CD4-positive, alpha-beta T cell treated with Interleukin-17A for 1 hour (primary cell): Measurements from ENCODE around the gene KIFBP.

Experiments used
- DNase-seq: peaks from one replicate; pipeline ENCODE4 v3.0.0-alpha.2; 2020

Gene KIFBP

GRCh38 chr10:69051710-69052487 is 63.3 kb downstream of the KIFBP start:
- no peak for DNase-seq

GRCh38 chr10:69052736-69053135 is 64.1 kb downstream of the KIFBP start:
- no peak for DNase-seq

GRCh38 chr10:69055241-69055640 is 66.6 kb downstream of the KIFBP start:
- no peak for DNase-seq

- no peak for DNase-seq
Observed at GRCh38 chr10:69056129-69056528, 67.5 kb downstream of the KIFBP start.

- no peak for DNase-seq
Observed at GRCh38 chr10:69056536-69057260, 68.1 kb downstream of the KIFBP start.

GRCh38 chr10:69057261-69057950 is 68.8 kb downstream of the KIFBP start:
- DNase-seq: peak; percentile 34

GRCh38 chr10:69057951-69058297 is 69.3 kb downstream of the KIFBP start:
- no peak for DNase-seq

GRCh38 chr10:69060127-69060798 is 71.7 kb downstream of the KIFBP start:
- DNase-seq: no peak

GRCh38 chr10:69061305-69062161 is 72.9 kb downstream of the KIFBP start:
- peak; percentile 50 for DNase-seq

- no peak for DNase-seq
Observed at GRCh38 chr10:69062901-69063300, 74.3 kb downstream of the KIFBP start.

GRCh38 chr10:69064762-69065328 is 76.2 kb downstream of the KIFBP start:
- DNase-seq: no peak

GRCh38 chr10:69065406-69066361 is 77.1 kb downstream of the KIFBP start:
- DNase-seq: peak; percentile 29
